ENCODE results near the gene TRAF3IP1. TPM values are rescaled to one million over a fixed set of nuclear protein-coding genes. Genes with fewer than 3 reads are reported as not detected.

The TRAF3IP1 gene
- total RNA-seq, 6 donors from 2014 or later: 14.0 to 26.8 (median 18.8) TPM

GRCh38 chr2:238415036-238415764 is 94.9 kb downstream of the TRAF3IP1 start:
- WGBS, 2 donors: 89 to 91% methylated on average over 8 to 12 of the region's 12 CpGs
- no peak overlapping the region for H3K4me3 ChIP-seq
- H3K4me1 ChIP-seq: peaks cover 0 to 3% (median 0%) of the 10 kb centered on the region in 4 donors
- no peak for DNase-seq
- no peaks in the 10 kb centered on the region for H3K9me3 ChIP-seq
- no peak overlapping the region for H3K27ac ChIP-seq
- H3K36me3 ChIP-seq: no peaks in the 10 kb centered on the region
- no peak for TF ChIP-seq EP300 (IDR thresholded peaks at IDR 0.05)
- no peak for TF ChIP-seq POLR2AphosphoS5 (IDR thresholded peaks at IDR 0.05)
- TF ChIP-seq POLR2A (IDR thresholded peaks at IDR 0.05): no peak
- TF ChIP-seq CTCF (IDR thresholded peaks at IDR 0.05): no peak
- H3K27me3 ChIP-seq: no peaks in the 10 kb centered on the region
- ATAC-seq (ENCODE audit: low FRiP score in 2 of 2): peak in 1 of 2 donors; percentile 60

- no peak for DNase-seq
- TF ChIP-seq POLR2A (IDR thresholded peaks at IDR 0.05) (no peak), POLR2AphosphoS5 (IDR thresholded peaks at IDR 0.05) (no peak), CTCF (IDR thresholded peaks at IDR 0.05) (no peak), EP300 (IDR thresholded peaks at IDR 0.05) (no peak)
- Histone ChIP-seq H3K27me3 (no peaks in the 10 kb centered on the region), H3K4me1 (peaks cover 0 to 3% (median 0%) of the 10 kb centered on the region in 4 donors), H3K9me3 (no peaks in the 10 kb centered on the region), H3K4me3 (no peak overlapping the region), H3K27ac (no peak overlapping the region), H3K36me3 (no peaks in the 10 kb centered on the region)
- no peak for ATAC-seq (ENCODE audit: low FRiP score in 2 of 2)
- 98 to 99% methylated on average over 5 of the region's 5 CpGs for WGBS, 2 donors
These were observed 95.6 kb downstream of the TRAF3IP1 start for GRCh38 chr2:238415893-238416292.

- WGBS, 2 donors: 62 to 66% methylated on average over 6 of the region's 6 CpGs
- H3K4me3 ChIP-seq: no peak overlapping the region
- TF ChIP-seq EP300 (IDR thresholded peaks at IDR 0.05) (no peak), POLR2A (IDR thresholded peaks at IDR 0.05) (no peak), CTCF (IDR thresholded peaks at IDR 0.05) (no peak), POLR2AphosphoS5 (IDR thresholded peaks at IDR 0.05) (no peak)
- ATAC-seq (ENCODE audit: low FRiP score in 2 of 2) (no peak), DNase-seq (no peak)
- H3K9me3 ChIP-seq: no peaks in the 10 kb centered on the region
- no peak overlapping the region for H3K27ac ChIP-seq
- H3K36me3 ChIP-seq: no peaks in the 10 kb centered on the region
- H3K4me1 ChIP-seq: peaks cover 0 to 3% (median 0%) of the 10 kb centered on the region in 4 donors
- H3K27me3 ChIP-seq: no peaks in the 10 kb centered on the region
These were observed 98.1 kb downstream of the TRAF3IP1 start for GRCh38 chr2:238418196-238418998.

GRCh38 chr2:238418999-238419546 is 98.8 kb downstream of the TRAF3IP1 start:
- no peak overlapping the region for H3K27ac ChIP-seq
- DNase-seq (no peak), ATAC-seq (ENCODE audit: low FRiP score in 2 of 2) (no peak)
- 90 to 92% methylated on average over 2 of the region's 2 CpGs for WGBS, 2 donors
- no peaks in the 10 kb centered on the region for H3K9me3 ChIP-seq
- TF ChIP-seq CTCF (IDR thresholded peaks at IDR 0.05): no peak
- TF ChIP-seq EP300 (IDR thresholded peaks at IDR 0.05): no peak
- TF ChIP-seq POLR2AphosphoS5 (IDR thresholded peaks at IDR 0.05): no peak
- TF ChIP-seq POLR2A (IDR thresholded peaks at IDR 0.05): no peak
- peaks cover 0 to 3% (median 0%) of the 10 kb centered on the region in 4 donors for H3K4me1 ChIP-seq
- no peak overlapping the region for H3K4me3 ChIP-seq
- no peaks in the 10 kb centered on the region for H3K36me3 ChIP-seq
- H3K27me3 ChIP-seq: no peaks in the 10 kb centered on the region
